GM19455 (cell line): Measurements from ENCODE around the gene SYT6.

ENCODE experiments used
- ATAC-seq: cut with Tn5 transposase; IDR thresholded peaks from one replicate; pipeline ENCODE4 v1.9.1; 2021; ENCODE audit not compliant: unreplicated experiment

SYT6 gene

DNA sequence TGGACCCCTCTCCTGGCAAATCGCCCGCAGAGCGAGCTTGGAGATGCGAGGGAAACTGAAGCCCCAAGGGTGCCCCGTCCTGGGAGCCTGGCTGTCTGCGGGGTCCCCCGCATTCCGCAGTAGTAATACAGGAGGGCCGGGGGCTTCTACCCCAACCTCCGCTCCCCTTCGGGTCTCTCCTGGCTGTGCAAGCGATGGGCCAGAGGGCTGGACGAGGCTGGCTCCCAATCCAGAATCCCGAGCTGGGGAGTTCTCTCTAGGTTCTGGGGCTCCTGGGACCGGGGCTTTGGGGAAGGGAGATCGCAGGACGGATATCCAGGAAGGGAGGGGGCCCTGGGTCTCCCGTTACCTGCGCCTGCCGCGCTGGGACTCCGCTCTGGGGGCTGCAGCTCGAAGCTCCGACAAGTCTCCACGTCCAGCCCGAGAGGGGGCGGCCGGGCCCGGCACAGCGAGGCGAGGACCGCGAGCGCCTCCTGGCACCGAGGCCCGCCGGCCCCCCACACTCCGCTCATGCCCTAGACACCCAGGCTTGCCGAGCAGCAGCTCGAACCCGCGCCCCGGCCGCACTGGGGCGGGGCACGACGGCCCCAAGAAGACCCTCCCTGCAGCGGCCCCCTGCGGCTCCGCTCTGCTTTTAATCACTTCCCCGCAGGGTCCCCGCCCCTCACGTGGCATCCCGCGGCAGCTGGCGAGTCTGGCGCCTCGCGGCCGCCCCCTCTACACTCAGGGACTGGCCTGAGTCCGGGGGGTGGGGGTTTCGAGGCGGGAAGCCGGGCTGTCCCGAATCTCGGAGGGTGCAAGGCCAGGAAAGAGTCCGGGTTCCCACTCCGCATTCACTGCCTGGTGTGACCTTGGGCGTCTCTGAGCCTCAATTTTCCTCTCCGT lies at the start of gene SYT6:
TSS of gene SYT6 (minus strand) at position 609 of the 885 bp plus-strand sequence. CDS start at position 512, 97 bp downstream.
- no peak for ATAC-seq

GRCh38 chr1:114201486-114201885 lies 47.8 kb upstream of the SYT6 start:
- ATAC-seq, result no peak

GRCh38 chr1:114199017-114199594 lies 45.4 kb upstream of the SYT6 start:
- no peak for ATAC-seq

GRCh38 chr1:114196992-114197907 lies 43.6 kb upstream of the SYT6 start:
- ATAC-seq, result no peak

DNA sequence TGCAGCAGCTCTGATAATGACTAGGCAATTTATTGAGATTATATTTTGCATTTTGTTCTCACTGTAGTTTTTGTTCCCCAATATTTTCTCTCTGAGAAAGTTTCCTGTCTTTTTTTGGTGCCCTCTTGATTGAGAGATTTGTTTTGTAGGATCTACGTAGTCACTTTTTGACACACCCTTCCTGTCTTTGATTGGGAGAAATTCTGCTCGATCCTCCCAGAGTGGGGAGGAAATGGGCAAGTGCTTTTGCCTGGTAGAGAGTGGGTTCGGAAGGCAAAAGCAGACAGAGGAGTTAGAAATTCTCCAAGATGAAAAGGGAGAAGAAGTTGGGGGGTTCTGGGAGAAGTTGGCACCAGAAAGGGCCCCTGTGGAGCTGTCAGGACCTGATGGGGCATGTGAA lies 42.1 kb upstream of the SYT6 start:
- ATAC-seq, result no peak

DNA sequence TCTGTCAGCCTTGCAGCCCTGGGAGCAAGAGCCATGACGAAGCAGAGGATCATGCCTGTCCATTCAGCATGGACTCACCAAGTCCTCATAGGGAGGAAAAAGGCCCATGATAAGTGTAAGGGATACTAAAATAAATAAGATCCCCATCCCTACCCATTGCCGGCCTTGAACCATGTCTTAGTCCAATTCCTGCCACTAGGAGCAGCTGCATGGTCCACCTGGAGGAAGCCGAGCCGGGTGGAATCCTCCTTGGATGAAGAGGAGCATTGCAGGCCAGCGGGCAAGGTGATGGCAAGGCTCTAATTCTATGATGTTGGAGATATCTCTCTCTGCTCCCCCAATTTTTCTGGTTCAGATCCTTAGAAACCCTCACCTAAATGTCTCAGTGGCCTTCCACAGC lies 38.7 kb upstream of the SYT6 start:
- no peak for ATAC-seq

- no peak for ATAC-seq
Observed at GRCh38 chr1:114189398-114189797, 35.7 kb upstream of the SYT6 start.

GRCh38 chr1:114181356-114181755 lies 27.7 kb upstream of the SYT6 start:
- ATAC-seq, result no peak

GRCh38 chr1:114180742-114181141 lies 27.1 kb upstream of the SYT6 start:
- no peak for ATAC-seq

DNA sequence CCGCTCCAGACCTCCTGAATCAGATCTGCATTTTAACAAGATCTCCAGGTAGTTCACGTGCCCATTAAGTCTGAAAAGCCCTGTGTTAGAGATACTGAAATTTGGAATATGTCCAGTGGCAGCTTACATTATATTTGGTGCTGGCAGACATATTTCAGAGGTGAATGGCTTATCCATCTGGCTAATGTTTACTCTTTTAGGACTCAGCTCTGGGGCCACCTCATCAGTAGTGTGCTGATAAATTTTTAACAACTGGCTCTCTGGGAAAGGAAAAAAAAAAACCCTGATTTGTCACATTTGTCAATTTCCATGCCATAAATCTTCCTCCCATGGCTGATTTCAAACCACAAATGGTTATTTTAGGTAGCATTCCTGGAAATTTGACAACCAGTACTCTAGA lies 25.3 kb upstream of the SYT6 start:
- no peak for ATAC-seq

GRCh38 chr1:114177282-114177681 lies 23.6 kb upstream of the SYT6 start:
- ATAC-seq, result no peak

- no peak for ATAC-seq
Observed at GRCh38 chr1:114176366-114176765, 22.7 kb upstream of the SYT6 start.

- no peak for ATAC-seq
Observed at GRCh38 chr1:114173680-114174079, 20.0 kb upstream of the SYT6 start.

DNA sequence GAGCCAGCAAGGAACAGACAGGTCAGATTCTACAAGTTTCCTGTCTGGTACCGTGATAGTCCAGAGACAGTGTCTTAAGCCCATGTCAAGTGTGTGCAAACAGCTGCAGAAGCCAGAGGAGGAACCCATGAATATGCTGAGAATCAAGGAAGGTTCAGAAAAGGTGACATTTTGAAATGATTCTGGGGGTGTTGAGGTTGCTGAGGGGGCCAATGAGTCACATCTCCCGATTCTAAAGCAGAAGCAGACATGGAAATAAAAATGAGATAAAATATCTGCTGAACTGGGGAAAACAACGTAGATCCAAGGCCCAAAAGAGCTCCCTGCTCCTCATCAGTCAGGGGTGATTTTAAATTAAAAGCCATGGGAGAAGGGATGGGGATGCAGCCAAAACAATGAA lies 15.8 kb upstream of the SYT6 start:
- no peak for ATAC-seq

DNA sequence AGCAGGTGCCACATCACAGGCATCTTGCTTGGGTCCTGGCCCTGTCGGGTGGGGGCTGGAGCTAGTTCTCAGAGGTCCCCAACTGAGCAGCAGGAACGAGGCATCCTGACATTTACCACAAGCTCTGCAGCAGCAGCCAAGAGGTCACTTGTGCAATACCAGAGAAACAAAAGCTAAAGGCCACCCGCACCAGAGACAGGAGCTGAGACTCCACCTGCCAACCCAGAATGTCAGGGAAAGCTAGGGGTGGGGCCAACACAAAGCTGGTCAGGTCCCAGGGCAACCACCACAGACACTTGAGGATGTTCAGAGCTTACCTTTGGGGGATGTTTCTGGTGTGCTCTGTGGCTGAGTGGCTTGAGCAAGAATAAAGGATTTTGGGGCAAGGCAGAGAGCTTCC lies 13.6 kb upstream of the SYT6 start:
- no peak for ATAC-seq

DNA sequence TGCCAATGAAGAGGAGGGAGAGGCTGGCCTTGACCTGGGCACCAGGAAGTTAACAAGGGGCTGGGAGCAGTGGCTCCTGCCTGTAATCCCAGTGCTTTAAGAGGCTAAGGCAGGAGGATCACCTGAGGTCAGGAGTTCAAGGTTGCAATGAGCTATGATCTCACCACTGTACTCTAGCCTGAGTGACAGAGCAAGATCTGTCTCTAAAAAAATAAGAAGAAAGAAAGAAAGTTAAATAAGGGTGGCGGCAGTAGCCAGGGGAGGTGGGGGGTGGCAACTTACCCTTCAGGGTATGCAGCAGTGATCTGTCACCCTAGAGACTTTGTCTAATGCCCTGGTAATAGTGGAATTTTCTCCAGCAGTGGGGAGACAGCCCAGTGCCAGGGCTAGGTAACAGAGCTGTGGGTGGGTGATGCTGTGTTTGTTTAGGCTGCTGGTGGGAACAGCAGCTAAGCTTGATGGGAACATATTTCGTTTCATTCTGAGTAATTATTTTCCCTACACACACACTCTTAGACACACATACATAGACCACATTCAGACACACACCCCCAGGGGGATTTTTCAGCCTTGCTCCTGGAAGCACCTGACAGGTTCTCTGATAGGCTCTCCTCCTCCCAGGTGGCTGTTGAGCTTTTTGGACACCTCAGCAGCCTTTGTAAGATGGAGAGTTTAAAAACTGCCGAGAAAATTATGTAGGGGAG lies 11.3 kb upstream of the SYT6 start:
- ATAC-seq, result no peak

GRCh38 chr1:114159941-114160340 lies 6.3 kb upstream of the SYT6 start:
- ATAC-seq, result no peak

DNA sequence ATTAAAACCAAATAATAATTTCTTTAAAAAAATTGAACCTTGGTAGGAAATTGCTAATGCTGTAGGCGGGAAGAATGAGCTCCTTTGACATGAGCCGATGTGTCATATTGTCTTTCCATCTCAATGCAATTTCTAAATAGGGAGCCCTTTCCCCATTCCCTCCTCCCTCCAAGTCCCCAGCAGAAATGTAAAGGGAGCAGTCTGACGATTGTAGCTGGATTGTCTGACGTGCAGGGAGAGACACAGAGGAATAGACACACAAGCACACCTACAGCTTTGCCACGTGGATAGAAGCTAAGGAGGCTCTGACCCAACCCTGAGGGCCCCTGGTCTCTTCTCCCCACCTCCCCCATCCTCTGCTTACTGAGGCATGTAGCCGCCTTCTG lies 3.6 kb upstream of the SYT6 start:
- no peak for ATAC-seq

GRCh38 chr1:114156538-114157274 lies 3.0 kb upstream of the SYT6 start:
- ATAC-seq, result no peak

- no peak for ATAC-seq
Observed at GRCh38 chr1:114155706-114156105, 2.0 kb upstream of the SYT6 start.
